ENCODE data around the gene PDE2A.

PDE2A gene

DNA sequence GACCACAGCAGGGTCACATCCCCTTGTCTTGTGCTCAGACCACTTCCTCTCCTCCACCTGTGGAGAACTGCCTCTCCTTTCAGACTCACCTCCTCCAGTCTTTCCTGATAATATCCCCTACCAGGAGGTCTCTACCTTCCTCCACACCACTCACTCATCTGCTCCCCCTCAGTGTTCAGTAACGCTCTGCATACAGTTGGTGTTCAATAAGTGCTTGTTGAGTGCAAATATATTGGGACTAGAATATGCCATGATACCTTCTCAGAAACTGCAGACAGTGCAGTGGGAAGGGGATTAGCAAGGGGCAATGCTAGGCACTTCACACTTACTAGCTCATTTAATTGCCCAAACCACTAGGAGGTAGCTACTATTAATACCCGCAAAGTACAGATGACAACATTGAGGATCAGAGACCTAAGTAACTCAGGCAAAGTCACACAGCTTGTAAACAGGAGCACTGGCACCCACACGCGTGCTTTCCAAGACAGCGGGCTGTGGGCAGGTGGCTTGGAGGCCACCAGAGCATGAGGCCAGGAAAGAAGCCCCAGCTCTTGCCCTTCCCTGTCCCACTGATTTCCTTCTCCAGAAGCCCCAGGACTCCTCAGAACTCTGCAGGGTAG lies 8.1 kb upstream of the PDE2A start:
- no peak for DNase-seq

DNA sequence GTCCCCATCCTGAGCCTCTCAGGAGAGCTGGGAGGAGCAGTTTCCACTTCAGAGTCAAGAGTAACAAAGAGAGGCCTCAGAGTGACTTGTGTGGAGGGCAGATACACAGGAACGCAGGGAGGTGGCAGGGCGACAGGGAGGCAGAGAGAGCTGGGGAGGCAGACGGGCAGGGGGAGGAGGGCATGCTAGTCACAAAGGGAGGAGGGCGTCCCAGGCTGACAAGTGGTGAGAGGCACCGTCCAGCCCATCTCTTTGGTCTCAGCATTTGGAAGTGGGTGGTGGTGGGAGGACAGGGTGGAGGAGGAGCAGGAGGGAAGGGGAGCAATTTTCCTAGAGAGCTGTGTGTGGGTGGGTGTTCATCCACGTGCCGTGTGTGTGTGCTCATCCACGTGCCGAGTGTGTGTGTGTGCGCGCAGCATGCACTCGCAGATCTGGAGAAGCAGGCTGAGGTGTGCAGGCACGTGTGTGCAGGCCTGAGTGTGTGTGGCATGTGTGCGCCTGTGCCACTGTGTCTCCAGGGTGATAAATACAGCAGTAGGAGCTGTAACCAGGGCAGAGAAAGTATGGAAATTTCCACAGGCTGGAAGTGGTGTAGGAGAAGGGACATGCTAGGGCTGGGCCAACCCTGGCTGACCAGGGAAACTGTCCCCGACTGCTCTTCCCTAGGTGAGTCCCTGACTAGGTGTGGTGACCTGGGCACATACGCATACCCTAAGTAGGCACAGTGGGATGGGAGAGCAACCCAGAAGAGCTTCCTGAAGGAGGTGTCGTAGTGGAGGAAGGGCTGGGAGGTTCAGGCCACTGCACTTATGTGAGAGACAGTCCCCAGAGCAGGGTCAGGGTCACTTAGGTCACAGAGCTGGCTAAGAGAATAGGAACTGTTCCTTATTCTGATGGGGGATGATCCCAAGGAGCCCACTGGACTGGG lies 7.3 kb upstream of the PDE2A start:
- DNase-seq: no peak

DNA sequence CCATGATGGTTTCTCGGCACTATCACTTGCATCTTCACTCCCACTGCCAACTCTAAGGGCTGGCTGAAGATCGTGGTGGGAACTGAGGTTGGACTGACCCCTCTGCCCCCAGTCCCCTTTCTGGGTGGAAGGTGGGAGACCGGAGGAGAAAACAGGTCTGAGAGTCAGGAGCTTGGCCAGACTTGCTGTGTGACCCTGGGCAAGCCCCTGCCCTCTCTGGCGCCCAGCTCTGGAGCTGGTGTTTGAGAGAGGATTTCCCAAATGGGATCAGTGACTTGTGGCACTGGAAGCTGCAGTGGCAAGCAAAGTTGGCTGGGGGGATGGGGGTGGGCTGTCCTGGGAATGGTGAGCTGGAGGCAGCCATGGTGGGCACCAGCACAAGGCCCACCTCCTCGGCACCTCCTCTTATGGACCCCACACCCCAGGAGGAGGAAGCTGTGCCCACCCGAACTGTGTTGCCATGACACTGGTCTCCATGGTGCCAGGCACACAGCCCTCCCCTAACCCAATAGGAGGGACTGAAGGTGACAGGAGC lies 6.5 kb upstream of the PDE2A start:
- DNase-seq: no peak

DNA sequence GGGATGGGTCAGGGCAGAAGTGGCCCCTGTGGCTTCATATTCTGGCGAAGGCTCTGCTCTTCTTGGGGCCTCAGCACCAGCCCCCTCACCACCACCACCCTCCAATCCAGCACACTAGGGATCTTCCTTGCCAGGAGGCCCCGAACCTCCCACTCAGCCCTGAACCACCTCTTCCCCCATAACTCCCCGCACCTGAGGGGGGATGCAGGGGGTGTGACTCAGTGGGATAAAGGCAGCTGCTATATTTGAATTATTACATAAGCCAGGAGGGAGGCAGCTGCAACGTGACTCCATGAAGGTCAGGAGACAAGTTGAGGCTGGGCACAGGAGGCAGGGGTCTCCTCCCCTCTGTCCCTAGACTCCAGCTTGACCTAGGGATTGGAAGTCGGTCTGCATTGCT lies 5.6 kb upstream of the PDE2A start:
- no peak for DNase-seq

DNA sequence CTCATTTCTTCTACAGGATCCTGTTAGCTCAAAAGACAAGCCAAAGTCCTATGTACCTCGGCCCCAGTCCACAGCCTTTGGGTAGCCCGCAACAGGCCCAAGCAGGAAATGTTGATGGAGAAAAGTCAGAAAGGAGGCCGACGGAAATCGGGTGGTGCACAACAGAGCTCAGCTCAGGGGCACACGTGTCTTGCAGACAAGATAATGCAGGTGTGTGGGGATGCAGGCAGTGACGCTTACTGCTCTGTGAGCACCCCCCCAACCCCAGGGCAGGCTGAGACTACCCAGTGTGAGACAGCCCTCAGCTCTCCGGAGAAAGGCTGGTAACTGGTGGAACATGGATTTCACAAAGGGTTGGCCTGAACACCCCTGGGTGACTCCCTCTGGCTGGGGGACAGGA lies 4.3 kb upstream of the PDE2A start:
- DNase-seq: no peak

DNA sequence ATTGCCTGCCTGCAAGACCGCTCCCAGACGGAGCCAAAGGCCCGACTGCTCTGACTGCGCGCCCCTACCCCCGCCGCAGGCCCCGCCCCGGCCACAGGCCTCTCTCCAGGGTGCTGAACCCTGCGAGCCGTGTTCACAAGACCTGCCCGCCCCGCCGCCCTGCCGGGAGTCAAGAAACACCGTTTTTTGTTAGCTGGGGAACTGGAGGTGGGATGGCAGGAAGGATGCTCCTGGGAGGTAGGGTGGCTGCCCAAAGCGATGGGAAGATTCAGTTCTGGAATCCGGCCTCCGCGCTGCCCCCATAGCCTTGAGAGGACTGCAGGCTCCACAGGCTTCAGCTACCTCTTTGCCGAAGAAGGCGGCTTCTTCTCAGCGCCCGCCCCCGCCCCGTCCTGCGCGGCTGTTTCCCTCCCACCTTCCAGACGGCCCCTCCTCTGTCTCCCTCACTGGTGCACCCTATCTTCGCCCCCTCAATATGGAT lies 2.7 kb upstream of the PDE2A start:
- DNase-seq: peak; percentile 41

DNA sequence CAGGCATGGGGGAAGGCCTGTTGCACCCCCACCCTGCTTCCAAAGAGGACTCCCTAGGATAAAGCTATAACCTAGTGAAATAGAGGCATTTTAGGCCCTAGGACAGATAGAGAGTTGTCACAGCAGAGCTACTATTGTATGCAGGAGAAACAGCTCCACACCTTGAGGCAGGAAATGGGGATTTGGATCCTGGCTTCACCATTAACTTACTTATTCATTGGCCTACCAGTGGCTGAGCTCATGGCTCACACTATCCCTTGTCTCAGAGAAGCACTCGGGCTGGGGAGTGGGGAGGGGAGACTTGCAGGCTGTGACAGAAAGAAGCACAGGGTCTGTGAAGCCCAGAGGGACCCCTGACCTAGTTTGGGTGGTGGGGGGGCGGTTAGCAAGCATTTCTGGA lies 999 bp upstream of the PDE2A start:
- DNase-seq: no peak

DNA sequence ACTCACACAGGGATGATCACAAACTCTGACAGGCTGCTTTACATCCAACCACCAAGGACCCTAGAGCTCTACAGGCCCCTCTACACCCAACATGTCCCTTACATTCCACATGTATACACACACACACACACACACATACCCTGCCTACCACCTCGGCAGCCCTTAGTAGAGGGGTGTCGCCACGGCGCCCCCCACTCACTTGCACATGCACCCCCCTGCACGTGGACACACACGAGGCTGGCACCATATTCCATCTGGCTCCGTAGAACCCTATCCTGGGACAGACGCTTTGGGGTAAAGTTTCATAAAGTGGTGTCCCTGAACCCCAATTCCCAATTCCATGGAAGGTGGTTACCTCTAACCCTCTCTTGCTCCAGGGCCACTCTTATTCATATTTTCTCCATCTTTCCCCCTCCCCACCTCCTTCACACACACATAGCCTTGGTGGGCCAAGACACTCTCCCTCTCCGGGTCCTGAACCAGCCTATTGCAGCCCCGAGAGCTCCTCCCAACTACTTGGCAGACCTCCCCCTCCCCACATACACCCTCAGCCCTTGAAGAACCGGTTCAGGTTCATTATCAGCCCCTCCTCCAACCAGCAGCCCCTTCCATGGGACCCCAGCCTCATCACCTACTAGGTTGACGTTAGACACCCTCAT lies 809 bp downstream of the PDE2A start:
- no peak for DNase-seq

DNA sequence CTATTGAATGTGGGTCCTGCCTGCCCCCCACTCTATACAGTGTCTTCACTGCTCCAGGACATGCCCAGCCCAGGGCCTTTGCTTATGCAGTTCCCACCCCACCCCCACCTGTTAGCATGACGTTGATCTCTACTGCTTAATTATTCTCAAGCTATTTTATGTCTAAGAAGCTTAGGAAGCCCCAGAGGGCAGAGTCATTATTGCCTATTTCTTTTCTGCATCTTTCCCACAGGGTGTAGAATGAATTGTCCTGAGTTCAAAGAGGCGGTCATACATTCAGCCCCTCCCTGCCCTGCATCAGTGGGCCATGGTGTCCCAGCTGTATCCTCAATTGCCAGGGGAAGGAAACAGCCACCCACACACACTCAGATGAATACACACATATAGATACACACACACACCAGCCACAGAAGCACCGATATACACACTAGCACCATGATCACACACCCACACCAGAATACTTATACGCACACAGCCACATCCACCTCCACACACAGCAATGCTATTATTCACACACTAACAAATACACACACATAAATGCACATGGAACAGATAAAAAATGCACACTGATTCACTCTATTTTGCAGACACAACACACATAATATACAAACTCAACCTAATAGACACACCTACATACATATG lies 1.5 kb downstream of the PDE2A start:
- DNase-seq: no peak

DNA sequence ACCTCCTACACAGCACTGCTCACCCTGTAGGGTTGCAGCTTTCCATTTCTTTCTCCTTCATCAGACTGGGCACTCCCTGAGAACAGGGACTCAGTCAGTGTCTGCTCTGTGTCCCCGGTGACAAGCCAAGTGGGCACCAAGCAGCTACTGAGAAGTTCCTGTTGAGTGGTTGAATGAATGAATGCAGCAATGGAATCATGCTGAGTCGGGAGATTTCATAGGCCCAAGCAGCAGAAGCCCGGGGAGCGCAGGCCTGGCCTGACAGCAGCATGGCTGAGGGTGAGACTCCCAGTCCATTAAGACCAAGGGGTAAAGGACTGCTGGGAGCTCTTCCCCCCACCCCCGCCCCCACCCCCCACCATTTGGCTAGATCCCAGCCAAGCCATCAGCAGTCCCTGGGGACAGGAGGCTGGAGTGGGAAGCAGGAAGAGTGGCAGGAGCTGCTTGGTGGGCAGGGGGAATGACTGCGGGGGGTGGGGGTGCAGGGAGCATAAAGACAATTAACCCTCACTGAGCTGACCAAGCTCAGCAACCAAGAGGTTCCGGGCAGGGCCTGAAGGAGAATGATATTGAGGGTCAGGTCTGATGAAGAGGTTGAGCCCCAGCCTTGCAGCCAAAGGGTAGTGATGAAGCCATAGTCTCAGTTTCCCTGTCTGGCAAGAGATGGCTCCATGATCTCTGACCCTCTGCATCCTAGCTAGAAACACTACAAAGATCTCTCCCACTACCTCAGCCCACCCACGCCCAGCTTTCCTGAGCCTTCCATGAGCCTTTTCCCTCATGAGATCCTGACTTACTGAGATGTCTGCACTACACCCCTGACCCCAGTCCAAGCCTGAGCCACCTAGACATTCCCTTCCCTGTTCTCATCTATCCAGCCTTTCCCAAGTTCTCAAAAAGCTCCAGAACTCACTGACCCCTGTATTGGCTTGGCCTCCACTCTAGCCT lies 2.8 kb downstream of the PDE2A start:
- no peak for DNase-seq

DNA sequence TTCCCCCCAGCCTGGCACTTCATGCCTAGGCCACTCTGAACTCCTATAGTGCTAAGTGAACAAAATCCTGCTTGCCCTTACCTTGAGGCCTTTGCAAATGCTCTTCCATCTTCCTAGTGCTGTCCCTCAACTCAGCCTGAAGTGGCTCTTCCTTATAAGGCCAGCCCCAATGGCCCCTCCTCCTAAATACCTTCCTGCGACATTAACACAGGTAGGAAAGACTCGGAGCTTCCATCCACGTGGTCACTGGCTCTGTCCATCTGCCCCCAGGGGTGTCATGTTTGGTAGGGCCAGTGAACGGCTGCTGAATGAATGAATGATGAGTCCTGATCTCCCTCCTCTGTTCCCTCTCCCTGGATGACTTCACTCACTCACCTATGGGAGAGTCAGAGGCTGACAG lies 4.2 kb downstream of the PDE2A start:
- no peak for DNase-seq

DNA sequence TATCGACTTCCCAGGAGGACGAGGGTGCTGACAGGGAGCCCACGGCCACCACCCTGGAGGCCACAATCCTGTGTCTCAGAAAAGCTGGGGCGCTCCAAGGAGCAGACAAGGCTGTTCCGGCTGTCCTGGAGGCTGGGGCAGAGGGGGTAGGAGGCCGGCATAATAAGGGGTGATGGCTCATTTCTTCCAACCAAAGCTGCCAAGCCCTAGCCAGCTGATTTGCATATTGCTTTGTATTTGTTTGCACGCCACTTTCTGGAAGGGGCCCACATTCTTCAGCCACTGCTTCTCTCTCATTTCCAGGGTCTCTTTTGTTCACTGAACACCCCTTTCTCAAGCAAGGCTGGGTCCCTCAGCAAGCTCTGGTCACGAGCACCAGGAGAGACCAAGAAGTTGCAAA lies 4.7 kb downstream of the PDE2A start:
- DNase-seq: no peak

DNA sequence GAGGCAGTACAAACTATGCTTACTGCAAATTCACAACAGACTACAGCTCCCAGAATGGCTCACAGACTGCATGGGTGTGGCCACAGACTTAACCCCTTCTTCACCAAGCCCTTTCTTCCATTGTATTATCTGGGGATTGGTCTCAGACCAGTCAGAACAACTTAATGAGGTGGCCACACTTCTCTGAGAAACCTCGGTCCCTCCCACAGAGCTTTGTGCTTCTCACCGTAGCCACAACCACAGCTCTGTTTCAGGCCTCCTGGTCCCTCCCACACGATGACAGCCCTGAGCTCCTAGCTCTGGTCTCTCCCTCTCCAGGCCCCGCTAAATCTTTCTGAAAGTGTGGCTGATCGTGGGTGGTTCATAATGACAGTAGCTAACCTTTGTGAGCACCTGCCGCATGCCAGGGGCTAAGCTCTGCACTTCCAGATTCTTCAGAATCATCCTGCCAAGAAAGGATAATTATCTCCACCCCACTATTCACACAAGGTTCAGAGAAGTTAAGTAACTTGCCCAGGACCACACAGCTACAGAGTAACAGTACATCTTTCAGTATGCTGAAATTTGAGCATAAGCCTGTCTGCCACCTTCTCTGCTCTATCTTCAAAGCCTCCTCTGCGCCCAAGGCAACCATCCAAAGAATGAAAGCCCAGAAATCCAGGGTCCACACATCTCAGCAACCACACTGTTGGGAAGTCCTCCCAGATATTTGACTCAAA lies 5.4 kb downstream of the PDE2A start:
- DNase-seq: no peak

DNA sequence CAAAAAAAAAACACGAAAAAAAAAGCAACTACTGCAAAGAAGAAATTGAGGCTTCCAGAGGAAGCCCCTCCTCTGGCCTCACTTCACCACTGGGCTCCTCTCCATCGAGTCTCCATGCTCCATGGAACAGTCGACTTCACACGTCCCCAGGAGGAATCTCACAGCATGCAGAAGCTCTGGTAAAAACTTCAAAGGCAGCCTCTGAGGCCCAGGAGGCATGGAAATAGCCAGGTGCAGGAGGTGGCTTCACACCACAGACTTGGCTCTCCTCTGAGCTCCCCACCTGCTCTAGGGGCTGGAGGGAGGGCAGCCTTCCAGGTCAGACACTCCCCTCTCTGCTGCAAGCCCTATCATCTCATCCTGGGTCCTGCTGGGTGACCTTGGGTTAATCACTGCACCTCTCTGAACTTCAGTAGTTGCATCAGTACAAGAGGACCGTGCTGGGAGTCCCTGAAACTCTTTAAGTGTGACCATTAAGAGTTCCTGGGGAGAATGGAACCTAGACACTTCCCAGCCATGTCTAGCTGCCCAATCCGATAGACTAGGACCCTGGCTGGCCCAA lies 8.2 kb downstream of the PDE2A start:
- DNase-seq: no peak

DNA sequence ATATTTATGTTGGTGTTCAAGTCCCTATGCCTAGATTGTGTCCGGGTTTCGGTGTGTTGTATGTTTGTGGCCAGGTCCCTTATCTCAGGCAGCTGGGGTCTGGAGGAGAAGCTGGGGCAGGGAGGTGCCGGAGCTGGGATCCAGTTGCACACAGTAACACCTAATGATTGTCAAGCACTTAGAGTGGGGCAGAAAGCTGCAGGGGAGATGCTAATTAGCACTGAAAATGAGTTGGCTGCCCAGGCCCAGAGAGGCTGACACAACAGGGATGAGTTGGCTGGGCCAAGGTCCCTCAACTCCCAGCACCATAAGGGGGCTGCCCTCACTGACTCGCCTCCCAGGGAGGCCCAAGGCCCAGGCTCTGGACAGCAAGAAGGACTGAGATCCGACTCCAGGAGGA lies 12.2 kb downstream of the PDE2A start:
- no peak for DNase-seq

DNA sequence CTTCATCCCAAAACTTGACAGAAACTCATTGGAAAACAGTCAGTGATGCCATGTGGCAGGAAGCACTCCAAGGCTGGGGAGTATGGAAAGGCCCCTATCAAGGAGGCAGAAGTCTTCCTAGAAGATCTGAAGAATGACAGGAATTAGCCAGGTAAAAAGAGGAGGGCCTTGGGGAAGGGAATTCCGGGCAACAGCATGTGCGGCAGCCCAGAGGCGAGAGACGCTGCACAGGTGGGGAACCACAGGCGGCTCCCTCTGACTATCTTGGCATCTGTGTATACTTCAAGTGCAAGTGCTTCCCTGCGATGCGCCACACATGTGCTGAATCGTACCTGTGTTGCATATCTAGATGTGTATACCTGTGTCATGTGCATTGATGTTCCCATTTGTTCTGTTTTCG lies 12.7 kb downstream of the PDE2A start:
- DNase-seq: no peak

DNA sequence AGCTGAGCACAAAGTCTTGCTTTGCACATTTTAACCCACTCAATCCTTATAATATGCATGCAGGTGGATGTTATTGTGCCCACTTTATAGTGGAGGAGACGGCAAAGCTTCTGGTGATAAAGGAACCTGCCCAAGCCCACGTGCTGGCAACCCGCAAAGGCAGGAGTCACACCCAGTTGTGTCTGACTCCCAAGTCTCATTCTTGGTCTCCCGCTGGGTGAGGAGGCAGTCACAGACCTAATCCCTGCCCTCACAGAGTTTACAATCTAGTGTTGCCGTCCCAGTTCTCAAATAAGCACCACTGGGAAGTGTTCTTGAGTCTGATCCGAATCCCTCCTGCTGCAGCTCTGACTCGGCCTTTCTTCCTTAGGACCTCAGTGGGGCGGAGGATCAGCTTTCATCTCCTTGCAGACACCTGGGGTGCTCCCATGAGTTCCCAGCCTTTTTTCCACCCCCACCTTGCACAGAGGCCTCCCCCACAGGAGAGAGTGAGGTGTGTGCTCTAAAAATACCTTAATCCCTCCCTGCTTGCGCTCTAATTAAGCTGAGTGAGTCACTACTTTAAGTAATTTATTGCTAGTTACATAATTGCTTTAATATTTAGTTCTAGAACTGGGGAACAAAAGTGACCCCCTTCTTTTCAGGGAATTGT lies 15.1 kb downstream of the PDE2A start:
- DNase-seq: no peak

DNA sequence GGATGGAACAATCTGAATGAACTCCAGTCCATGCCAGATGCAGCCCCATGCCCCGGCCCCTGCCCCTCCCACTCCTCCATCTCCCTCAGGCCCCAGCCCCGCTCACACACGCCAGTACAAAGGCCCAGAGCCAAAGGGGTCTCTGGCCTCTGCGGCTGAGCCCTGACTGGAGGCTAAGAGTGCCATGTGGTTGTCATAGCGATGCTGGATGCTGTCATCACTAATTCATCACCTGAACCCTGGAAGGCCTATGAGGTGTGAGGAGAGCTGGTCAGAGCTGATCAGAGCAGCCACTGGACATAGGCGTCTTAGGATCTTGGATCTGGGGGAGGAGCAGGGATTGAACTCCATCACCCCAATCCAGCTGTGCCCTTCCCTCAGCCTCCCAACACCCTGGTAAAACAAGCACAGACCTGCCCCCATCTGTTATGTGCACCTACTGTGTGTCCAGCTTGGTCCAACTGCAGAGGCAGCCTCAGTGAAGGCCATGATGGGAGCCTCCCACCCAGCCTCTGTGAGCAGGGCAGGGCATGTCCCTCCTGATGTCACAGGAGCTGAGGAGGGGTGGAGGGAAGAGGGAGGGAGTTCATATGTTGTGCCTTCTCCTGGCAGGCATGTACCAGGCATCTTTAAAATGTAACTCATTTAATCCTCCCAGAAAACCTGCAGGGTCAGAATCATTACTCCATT lies 16.7 kb downstream of the PDE2A start:
- no peak for DNase-seq

DNA sequence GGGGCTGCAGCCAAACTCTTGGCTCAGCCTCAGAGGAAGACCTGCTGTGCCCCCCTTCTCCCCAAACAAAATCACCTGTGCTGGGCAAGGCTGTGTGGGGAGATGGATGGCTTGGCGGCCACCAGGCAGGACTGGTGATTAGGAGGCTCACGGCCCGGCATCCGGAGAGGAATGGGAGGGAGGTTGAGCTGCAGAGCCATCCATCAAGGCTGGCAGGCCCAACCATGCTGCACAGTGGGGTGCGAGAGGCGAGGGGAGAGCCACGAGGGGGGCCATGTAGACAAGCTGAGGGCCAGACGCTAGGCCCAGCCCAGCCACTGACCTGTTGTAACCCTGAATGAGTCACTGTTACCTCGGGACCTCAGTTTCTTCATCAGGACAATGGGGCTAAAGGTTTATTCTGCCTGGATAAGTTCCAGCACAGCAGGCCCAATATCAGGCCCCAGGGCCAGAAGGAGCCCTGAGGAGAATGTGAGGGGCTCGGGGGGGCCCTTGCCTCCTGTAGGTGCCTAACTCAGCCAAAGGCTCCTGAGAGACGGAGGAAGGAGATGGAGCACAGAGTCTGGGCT lies 18.2 kb downstream of the PDE2A start:
- DNase-seq: no peak

Data from hematopoietic multipotent progenitor cell treated with erythropoietin and hydrocortisone succinate and interleukin-3 and kit ligand, for 8 days (in vitro differentiated cells).